Esophagus squamous epithelium (tissue), 5 donors: ENCODE measurements around the gene DOK5. TPM values are rescaled to one million over a fixed set of nuclear protein-coding genes. Genes with fewer than 3 reads are reported as not detected.

Experiments
- DNase-seq: peaks from one replicate; lab custom pipeline; 2025; lab: John Stamatoyannopoulos, UW
- H3K27ac ChIP-seq, 4 donors: fragments of 200-600 bp; sonication (generic); one replicate each; pipeline ENCODE4 v1.5.1; 2016 to 2019; ENCODE audit warnings: mild to moderate bottlenecking in 1 of 4
- H3K27me3 ChIP-seq, 4 donors: fragments of 200-600 bp; sonication (generic); 1 replicate in 3 of 4; 2 replicates in 1 of 4; pipeline versions ENCODE4 v1.5.1 to v1.6.0; 2017 to 2021; ENCODE audit warnings: antibody characterized with exemption in 1 of 4
- H3K36me3 ChIP-seq, 3 donors: fragments of 200-600 bp; sonication (generic); one replicate each; pipeline ENCODE4 v1.5.1; 2016 to 2019
- H3K4me1 ChIP-seq, 3 donors: fragments of 200-600 bp; sonication (generic); one replicate each; pipeline ENCODE4 v1.5.1; 2017 to 2019
- H3K4me3 ChIP-seq, 4 donors: fragments of 200-600 bp; sonication (generic); 1 replicate in 3 of 4; 2 replicates in 1 of 4; pipeline ENCODE4 v1.5.1; 2016 to 2019; ENCODE audit warnings: mild to moderate bottlenecking in 2 of 4, moderate library complexity in 1 of 4
- H3K9me3 ChIP-seq, 3 donors: fragments of 200-600 bp; sonication (generic); one replicate each; pipeline ENCODE4 v1.5.1; 2016 to 2019
- POLR2A ChIP-seq, 4 donors: fragments of 450-650 bp; IDR thresholded peaks; one replicate each; pipeline ENCODE4 v1.6.1; 2017; ENCODE audit warnings: antibody characterized with exemption in 4 of 4, mild to moderate bottlenecking in 4 of 4, moderate library complexity in 3 of 4
- WGBS, 2 donors: methylation state at CpG; one replicate each; pipeline ENCODE4 v1.1.5; 2018; 5-methylcytosine and 5-hydroxymethylcytosine counted together
- intact Hi-C: fragments of 100-400 bp; cut with DNase I; formaldehyde crosslinking; loops from one replicate; pipeline ENCODE4 v1.15.0; 2022
- total RNA-seq, 4 donors: library from RNA; depleted of rRNA; stranded (reverse); fragments of >200 nt; gene quantifications; one replicate each; pipeline ENCODE4 v1.1.0, GENCODE V29; 2016
- TF ChIP-seq, protein P1 (sequence below), 6 experiments: fragments of 450-650 bp in 4 of 6; fragments of 200-600 bp in 2 of 6; sonication (generic) in 2 of 6; IDR thresholded peaks; one replicate each; pipeline ENCODE4 v1.5.1; 2016 to 2019; ENCODE audit warnings: antibody characterized with exemption in 6 of 6, mild to moderate bottlenecking in 4 of 6, moderate library complexity in 4 of 6
- donor health status: DM: yes; HTN: yes; CAD: no.

The DOK5 gene
- total RNA-seq, 4 donors from 2014 or later = 0.38 to 1.3 TPM; not detected in 2

DNA sequence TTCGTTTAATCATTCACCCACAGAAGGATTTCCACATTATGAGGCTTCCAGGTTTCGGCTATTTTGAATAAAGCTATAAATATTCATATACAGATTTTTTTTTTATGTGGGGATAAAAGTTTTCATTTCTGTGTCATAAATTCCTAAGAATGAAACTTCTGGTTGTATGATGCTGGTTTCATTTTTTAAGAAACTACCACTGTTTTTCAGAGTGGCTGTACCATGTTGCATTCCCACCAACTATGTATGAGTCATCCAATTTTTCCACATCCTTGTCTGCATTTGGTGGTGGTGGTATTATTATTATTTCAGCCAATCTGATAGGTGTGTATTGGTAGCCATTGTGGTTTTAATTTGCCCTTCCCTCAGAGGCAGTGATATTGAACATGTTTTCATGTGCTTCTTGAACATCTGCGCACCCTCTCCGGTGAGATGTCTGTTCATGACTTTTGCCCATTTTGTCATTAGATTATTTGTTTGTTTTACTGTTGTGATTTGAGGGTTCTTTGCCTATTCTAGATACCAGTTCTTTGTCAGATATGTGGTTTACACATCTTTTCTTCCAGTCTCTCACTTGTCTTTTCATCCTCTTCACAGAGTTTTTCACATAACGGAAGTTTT, 75.5 kb downstream of the DOK5 start:
- Histone ChIP-seq H3K27ac (no peak overlapping the region), H3K36me3 (no peaks in the 10 kb centered on the region), H3K27me3 (no peaks in the 10 kb centered on the region), H3K4me3 (no peak overlapping the region), H3K9me3 (no peaks in the 10 kb centered on the region), H3K4me1 (no peaks in the 10 kb centered on the region)
- no peak for DNase-seq
- WGBS, 2 donors = 86 to 90% methylated on average over 5 of the region's 5 CpGs
- TF ChIP-seq POLR2A (IDR thresholded peaks at IDR 0.05) = no peak
- TF ChIP-seq, protein P1, sequence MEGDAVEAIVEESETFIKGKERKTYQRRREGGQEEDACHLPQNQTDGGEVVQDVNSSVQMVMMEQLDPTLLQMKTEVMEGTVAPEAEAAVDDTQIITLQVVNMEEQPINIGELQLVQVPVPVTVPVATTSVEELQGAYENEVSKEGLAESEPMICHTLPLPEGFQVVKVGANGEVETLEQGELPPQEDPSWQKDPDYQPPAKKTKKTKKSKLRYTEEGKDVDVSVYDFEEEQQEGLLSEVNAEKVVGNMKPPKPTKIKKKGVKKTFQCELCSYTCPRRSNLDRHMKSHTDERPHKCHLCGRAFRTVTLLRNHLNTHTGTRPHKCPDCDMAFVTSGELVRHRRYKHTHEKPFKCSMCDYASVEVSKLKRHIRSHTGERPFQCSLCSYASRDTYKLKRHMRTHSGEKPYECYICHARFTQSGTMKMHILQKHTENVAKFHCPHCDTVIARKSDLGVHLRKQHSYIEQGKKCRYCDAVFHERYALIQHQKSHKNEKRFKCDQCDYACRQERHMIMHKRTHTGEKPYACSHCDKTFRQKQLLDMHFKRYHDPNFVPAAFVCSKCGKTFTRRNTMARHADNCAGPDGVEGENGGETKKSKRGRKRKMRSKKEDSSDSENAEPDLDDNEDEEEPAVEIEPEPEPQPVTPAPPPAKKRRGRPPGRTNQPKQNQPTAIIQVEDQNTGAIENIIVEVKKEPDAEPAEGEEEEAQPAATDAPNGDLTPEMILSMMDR (IDR thresholded peaks at IDR 0.05) = no peak
- intact Hi-C loops = no loop called here

GRCh38 chr20:54554006-54554405, 78.6 kb downstream of the DOK5 start:
- DNase-seq = no peak
- Histone ChIP-seq H3K27ac (no peak overlapping the region), H3K36me3 (no peaks in the 10 kb centered on the region), H3K4me3 (no peak overlapping the region), H3K9me3 (no peaks in the 10 kb centered on the region), H3K27me3 (no peaks in the 10 kb centered on the region), H3K4me1 (no peaks in the 10 kb centered on the region)
- no peak for TF ChIP-seq POLR2A (IDR thresholded peaks at IDR 0.05)
- TF ChIP-seq, protein P1 (IDR thresholded peaks at IDR 0.05) = no peak
- intact Hi-C loops = no loop called here

- 74 to 77% methylated on average over 3 of the region's 3 CpGs for WGBS, 2 donors
- intact Hi-C loops = no loop called here
- no peak for TF ChIP-seq POLR2A (IDR thresholded peaks at IDR 0.05)
- TF ChIP-seq, protein P1 (IDR thresholded peaks at IDR 0.05) = no peak
Measured at GRCh38 chr20:54555150-54555549, 79.8 kb downstream of the DOK5 start.

DNA sequence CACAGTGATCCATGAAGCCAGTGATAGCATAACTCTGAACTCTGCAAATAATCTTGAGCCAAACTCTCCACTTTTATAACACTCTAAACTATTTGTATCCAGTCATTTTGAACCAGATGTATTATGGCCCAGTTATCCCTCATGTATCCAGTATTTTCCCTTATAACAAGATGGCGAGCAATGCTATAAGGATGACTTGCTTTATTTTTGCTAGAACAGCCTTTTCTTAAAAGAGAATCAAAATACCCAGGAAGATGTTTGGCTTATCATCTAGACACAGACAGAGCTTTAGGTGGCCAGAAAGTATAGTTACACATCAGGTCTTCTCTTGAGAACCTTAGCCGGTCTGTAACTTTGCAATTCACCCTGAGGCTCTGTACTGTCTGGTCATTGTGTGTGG, 81.0 kb downstream of the DOK5 start:
- no peaks in the 10 kb centered on the region for H3K27me3 ChIP-seq
- no peak for DNase-seq
- TF ChIP-seq, protein P1 (IDR thresholded peaks at IDR 0.05) = no peak
- TF ChIP-seq POLR2A (IDR thresholded peaks at IDR 0.05) = no peak
- intact Hi-C loops = no loop called here
- WGBS, 2 donors = 77 to 93% methylated on average over 2 of the region's 2 CpGs
- no peaks in the 10 kb centered on the region for H3K4me1 ChIP-seq
- H3K4me3 ChIP-seq = no peak overlapping the region
- H3K36me3 ChIP-seq = no peaks in the 10 kb centered on the region
- no peaks in the 10 kb centered on the region for H3K9me3 ChIP-seq
- no peak overlapping the region for H3K27ac ChIP-seq

More at GRCh38 chr20:54555150-54555549, 79.8 kb downstream of the DOK5 start:
- Histone ChIP-seq H3K4me3 (no peak overlapping the region), H3K27me3 (no peaks in the 10 kb centered on the region), H3K9me3 (no peaks in the 10 kb centered on the region), H3K27ac (no peak overlapping the region), H3K4me1 (no peaks in the 10 kb centered on the region), H3K36me3 (no peaks in the 10 kb centered on the region)
- DNase-seq = no peak

- WGBS, 2 donors = 87 to 93% methylated on average over 2 to 3 of the region's 3 CpGs
- Histone ChIP-seq H3K4me1 (no peaks in the 10 kb centered on the region), H3K4me3 (no peak overlapping the region), H3K27me3 (no peaks in the 10 kb centered on the region), H3K36me3 (no peaks in the 10 kb centered on the region), H3K9me3 (no peaks in the 10 kb centered on the region), H3K27ac (no peak overlapping the region)
- intact Hi-C loops = no loop called here
- no peak for TF ChIP-seq POLR2A (IDR thresholded peaks at IDR 0.05)
- TF ChIP-seq, protein P1 (IDR thresholded peaks at IDR 0.05) = no peak
- no peak for DNase-seq
Measured at GRCh38 chr20:54557806-54558590, 82.6 kb downstream of the DOK5 start.
